Endothelial cell of umbilical vein (primary cell): ENCODE results near the gene MSI1. TPM values are rescaled to one million over a fixed set of nuclear protein-coding genes. Genes with fewer than 3 reads are reported as not detected.

Source experiments
- BruUV-seq: library from RNA; stranded (reverse); fragments of 400-500 nt; replicated peaks from 2 replicates; lab custom pipeline; 2021; lab: Mats Ljungman, UMichigan
- CTCF ChIA-PET: fragments of 300-600, 350-600 bp; sonication (Branson Sonifier 250); formaldehyde crosslinking; loops from one replicate; lab custom pipeline; 2021; ENCODE audit warnings: antibody characterized with exemption, inconsistent platforms; lab: Charles Lee
- POLR2A ChIA-PET: fragments of 300-600, 350-600 bp; sonication (Branson Sonifier 250); formaldehyde crosslinking; loops from one replicate; lab custom pipeline; 2021; ENCODE audit warnings: antibody characterized with exemption, inconsistent platforms; lab: Charles Lee
- DNase-seq: peaks from one replicate; pipeline ENCODE4 v3.0.0-alpha.2; 2011; ENCODE audit warnings: low read depth, low spot score
- FAIRE-seq: peaks from 2 replicates; lab custom pipeline; 2011; peaks lifted over from hg19 to GRCh38; lab: Jason Lieb, UNC
- H2AFZ ChIP-seq: 2 replicates; pipeline ENCODE4 v1.6.0; 2012; ENCODE audit warnings: low read depth, low read length, control low read depth, inconsistent platforms
- H3K27ac ChIP-seq: 2 replicates; pipeline ENCODE4 v1.5.1; 2011; ENCODE audit warnings: low read depth, mild to moderate bottlenecking, control low read depth, low read length, moderate library complexity; ENCODE audit not compliant: insufficient read depth
- H3K27me3 ChIP-seq, 2 experiments: 2 replicates each; pipeline versions ENCODE4 v1.6.0 to v1.6.1; 2011; ENCODE audit warnings: low read length in 2 of 2, mixed read lengths in 1 of 2; ENCODE audit not compliant: control insufficient read depth in 2 of 2, insufficient read depth in 2 of 2
- H3K36me3 ChIP-seq, 2 experiments: 2 replicates in 1 of 2; 3 replicates in 1 of 2; pipeline ENCODE4 v1.5.1; 2011; ENCODE audit warnings: low read length in 2 of 2, mild to moderate bottlenecking in 1 of 2, moderate library complexity in 1 of 2; ENCODE audit not compliant: control insufficient read depth in 2 of 2, insufficient read depth in 2 of 2; ENCODE audit errors: extremely low read depth in 1 of 2
- H3K4me1 ChIP-seq: 3 replicates; pipeline ENCODE4 v1.5.1; 2011; ENCODE audit warnings: mild to moderate bottlenecking, low read length; ENCODE audit not compliant: control insufficient read depth, insufficient read depth; ENCODE audit errors: extremely low read depth
- H3K4me2 ChIP-seq: 2 replicates; pipeline ENCODE4 v1.6.1; 2011; ENCODE audit warnings: low read length, control low read depth, mixed read lengths; ENCODE audit not compliant: insufficient read depth
- H3K4me3 ChIP-seq, 3 experiments: fragments of 200-600 bp in 1 of 3; sonication (generic), shearing (Covaris generic) in 1 of 3; replicated peaks in 1 of 3; 2 replicates each; pipeline ENCODE4 v1.5.1; 2011 to 2016; ENCODE audit warnings: control low read depth in 3 of 3, low read length in 3 of 3, mild to moderate bottlenecking in 2 of 3, inconsistent platforms in 1 of 3, low read depth in 1 of 3, moderate library complexity in 1 of 3; ENCODE audit not compliant: insufficient read depth in 1 of 3
- H3K79me2 ChIP-seq: 2 replicates; pipeline ENCODE4 v1.6.0; 2012; ENCODE audit warnings: low read length, inconsistent platforms; ENCODE audit not compliant: control insufficient read depth, insufficient read depth
- H3K9ac ChIP-seq: replicated peaks from 2 replicates; pipeline ENCODE3; 2011; ENCODE audit warnings: low read length, control low read depth; ENCODE audit not compliant: insufficient read depth; ENCODE audit errors: extremely low read depth
- H3K9me1 ChIP-seq: replicated peaks from 3 replicates; pipeline ENCODE4 v1.6.0; 2011; ENCODE audit warnings: mild to moderate bottlenecking, low read length; ENCODE audit not compliant: control insufficient read depth, insufficient read depth; ENCODE audit errors: extremely low read depth
- H3K9me3 ChIP-seq: replicated peaks from 2 replicates; pipeline ENCODE4 v1.5.1; 2012; ENCODE audit warnings: low read length, inconsistent platforms; ENCODE audit not compliant: control insufficient read depth, insufficient read depth
- H4K20me1 ChIP-seq: replicated peaks from 2 replicates; pipeline ENCODE3; 2011; ENCODE audit warnings: mild to moderate bottlenecking, low read length; ENCODE audit not compliant: control insufficient read depth, insufficient read depth; ENCODE audit errors: extremely low read depth
- CTCF ChIP-seq, 2 donors: IDR thresholded peaks; 1 replicate in 1 of 2; 2 replicates in 1 of 2; pipeline ENCODE4 v1.5.1; 2011; ENCODE audit warnings: low read length in 2 of 2, mild to moderate bottlenecking in 2 of 2, moderate library complexity in 2 of 2, control low read depth in 1 of 2, inconsistent platforms in 1 of 2, low read depth in 1 of 2; ENCODE audit not compliant: insufficient read depth in 1 of 2; ENCODE audit errors: extremely low read depth in 1 of 2
- EZH2 ChIP-seq: IDR thresholded peaks from 2 replicates; pipeline ENCODE4 v1.6.1; 2012; ENCODE audit warnings: borderline replicate concordance, low read depth, mild to moderate bottlenecking, moderate library complexity, low read length, inconsistent platforms; ENCODE audit not compliant: severe bottlenecking
- FOS ChIP-seq: IDR thresholded peaks from 2 replicates; pipeline ENCODE4 v1.6.1; 2011; ENCODE audit warnings: mild to moderate bottlenecking, low read length, moderate library complexity, borderline replicate concordance; ENCODE audit not compliant: insufficient read depth
- GATA2 ChIP-seq: IDR thresholded peaks from 2 replicates; pipeline ENCODE4 v1.7.0; 2011; ENCODE audit warnings: low read depth, mild to moderate bottlenecking, moderate library complexity, mixed read lengths, low read length; ENCODE audit not compliant: insufficient read length, insufficient read depth
- JUN ChIP-seq: IDR thresholded peaks from 2 replicates; pipeline ENCODE4 v1.6.1; 2011; ENCODE audit warnings: borderline replicate concordance, low read depth; ENCODE audit not compliant: insufficient read length, insufficient read depth
- MYC ChIP-seq: IDR thresholded peaks from one replicate; pipeline ENCODE4 v1.6.1; 2011; ENCODE audit warnings: mild to moderate bottlenecking, low read depth, low read length
- POLR2A ChIP-seq: IDR thresholded peaks from 2 replicates; pipeline ENCODE4 v1.6.1; 2012; ENCODE audit warnings: low read depth, mild to moderate bottlenecking, control low read depth, low read length
- POLR2AphosphoS5 ChIP-seq: IDR thresholded peaks from 2 replicates; pipeline ENCODE4 v1.6.1; 2012; ENCODE audit warnings: low read depth, mild to moderate bottlenecking, control low read depth, low read length, moderate library complexity; ENCODE audit not compliant: insufficient read depth
- dilution Hi-C: fragments of 300-500 bp; cut with MboI; formaldehyde crosslinking; loops from one replicate; pipeline ENCODE4 v1.15.0; 2019; ENCODE audit warnings: low sequenced_read_pairs; ENCODE audit not compliant: extremely low pct_ligation_motif_present
- intact Hi-C: fragments of 100-400 bp; cut with micrococcal nuclease; formaldehyde crosslinking; loops from one replicate; pipeline ENCODE4 v1.10.0; 2022
- polyA plus RNA-seq, 4 experiments: library from polyadenylated mRNA; depleted of rRNA in 3 of 4; stranded (reverse) in 3 of 4; unstranded in 1 of 4; fragments of >200 nt; gene quantifications; 2 replicates each; pipeline versions ENCODE4 v1.2.1 to v1.2.3, GENCODE V29; 2011 to 2012; ENCODE audit warnings: missing spikeins in 1 of 4
- total RNA-seq: library from RNA; stranded (reverse); gene quantifications from 2 replicates; pipeline ENCODE4 v1.2.3, GENCODE V29; 2021
- TF ChIP-seq, protein P1 (sequence below): IDR thresholded peaks from 2 replicates; pipeline ENCODE4 v1.6.1; 2011; ENCODE audit not compliant: insufficient read depth, insufficient read length

MSI1 gene
- total and polyA plus RNA-seq, 2 donors (not counting 3 experiments of a cell fraction or from before 2014, with no cell fraction given): 0.01 TPM; not detected in 1

DNA sequence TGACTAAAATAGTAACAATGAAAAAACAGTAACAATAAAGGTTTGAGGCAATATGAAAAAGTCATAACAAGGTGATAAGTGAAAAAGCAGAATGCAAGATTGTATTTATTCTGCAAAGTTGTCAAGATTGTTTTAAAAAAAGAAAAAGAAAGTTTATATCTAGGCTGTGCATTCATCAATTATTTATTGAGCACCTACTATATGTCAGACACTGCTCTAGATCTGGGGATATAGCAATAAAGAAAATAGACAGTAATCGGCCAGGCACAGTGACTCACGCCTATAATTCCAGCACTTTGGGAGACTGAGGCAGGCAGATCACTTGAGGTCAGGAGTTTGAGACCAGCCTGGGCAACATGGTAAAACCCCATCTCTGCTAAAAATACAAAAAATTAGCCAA, 45.2 kb downstream of the MSI1 start:
- H3K4me2 ChIP-seq: no peak overlapping the region
- dilution Hi-C loops: no loop called here

More for the DNA sequence above, 45.2 kb downstream of the MSI1 start:
- no TSS peak for BruUV-seq
- H2AFZ ChIP-seq: no peak overlapping the region
- no peak overlapping the region for H3K4me3 ChIP-seq
- intact Hi-C loops: no loop called here
- POLR2A ChIA-PET: no interaction called here
- H3K36me3 ChIP-seq: no peaks in the 10 kb centered on the region
- no peaks in the 10 kb centered on the region for H3K9me1 ChIP-seq
- TF ChIP-seq POLR2A (no peak), CTCF (IDR thresholded peaks at IDR 0.05; ENCODE audit: extremely low read depth in 1 of 2, insufficient read depth in 1 of 2, low read depth in 1 of 2, low read length in 2 of 2) (no peak), FOS (no peak), EZH2 (no peak), GATA2 (no peak), POLR2AphosphoS5 (no peak), MYC (no peak), JUN (no peak)
- TF ChIP-seq, protein P1, sequence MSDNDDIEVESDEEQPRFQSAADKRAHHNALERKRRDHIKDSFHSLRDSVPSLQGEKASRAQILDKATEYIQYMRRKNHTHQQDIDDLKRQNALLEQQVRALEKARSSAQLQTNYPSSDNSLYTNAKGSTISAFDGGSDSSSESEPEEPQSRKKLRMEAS: no peak
- DNase-seq: no peak
- H3K79me2 ChIP-seq: no peaks in the 10 kb centered on the region
- H4K20me1 ChIP-seq: no peaks in the 10 kb centered on the region
- FAIRE-seq: no peak
- no peaks in the 10 kb centered on the region for H3K4me1 ChIP-seq
- H3K27me3 ChIP-seq: peaks cover 0 to 6% of the 10 kb centered on the region in 2 experiments
- H3K9ac ChIP-seq: no peak overlapping the region
- H3K9me3 ChIP-seq: no peaks in the 10 kb centered on the region
- CTCF ChIA-PET: interaction anchor here (1.0 to 1.5 kb wide), 3 partner anchors 21 to 106 kb away, joined by 3 to 6 read pairs (median 4); partner anchors contain the start of gene SIRT4
- H3K27ac ChIP-seq: no peak overlapping the region
